Posterior vena cava (tissue), 2 donors: ENCODE data around the gene LTBP3. TPM values are rescaled to one million over a fixed set of nuclear protein-coding genes. Genes with fewer than 3 reads are reported as not detected.
A peak's percentile ranks its signal among the peaks of the same experiment; 100 is the strongest.
"Not testable (repeated sequence)": the region's sequence is repeated elsewhere in the genome, so short reads cannot be mapped to it uniquely, and the experiment has no call there.

Experiments
- DNase-seq: peaks from one replicate; pipeline ENCODE4 v3.0.0-alpha.2; 2020; ENCODE audit warnings: low spot score
- intact Hi-C, 2 donors: fragments of 100-400 bp; cut with DNase I; formaldehyde crosslinking; loops; one replicate each; pipeline versions ENCODE4 v1.14.1 to v1.14.2; 2022 to 2023
- total RNA-seq, 2 donors: library from RNA; stranded (reverse); fragmentation: NEBNext Ultra II Directional; extraction: Animal tissue kit (Norgen Biotek cat#: 25700); gene quantifications; one replicate each; pipeline ENCODE4 v1.2.1, GENCODE V29; 2021
- donor health status: DM: yes; HTN: yes; CAD: no.
- donor health status: DM: yes; HTN: yes; CAD: no.

LTBP3 gene
- total RNA-seq, 2 donors from 2014 or later, result 127 to 196 TPM

DNA sequence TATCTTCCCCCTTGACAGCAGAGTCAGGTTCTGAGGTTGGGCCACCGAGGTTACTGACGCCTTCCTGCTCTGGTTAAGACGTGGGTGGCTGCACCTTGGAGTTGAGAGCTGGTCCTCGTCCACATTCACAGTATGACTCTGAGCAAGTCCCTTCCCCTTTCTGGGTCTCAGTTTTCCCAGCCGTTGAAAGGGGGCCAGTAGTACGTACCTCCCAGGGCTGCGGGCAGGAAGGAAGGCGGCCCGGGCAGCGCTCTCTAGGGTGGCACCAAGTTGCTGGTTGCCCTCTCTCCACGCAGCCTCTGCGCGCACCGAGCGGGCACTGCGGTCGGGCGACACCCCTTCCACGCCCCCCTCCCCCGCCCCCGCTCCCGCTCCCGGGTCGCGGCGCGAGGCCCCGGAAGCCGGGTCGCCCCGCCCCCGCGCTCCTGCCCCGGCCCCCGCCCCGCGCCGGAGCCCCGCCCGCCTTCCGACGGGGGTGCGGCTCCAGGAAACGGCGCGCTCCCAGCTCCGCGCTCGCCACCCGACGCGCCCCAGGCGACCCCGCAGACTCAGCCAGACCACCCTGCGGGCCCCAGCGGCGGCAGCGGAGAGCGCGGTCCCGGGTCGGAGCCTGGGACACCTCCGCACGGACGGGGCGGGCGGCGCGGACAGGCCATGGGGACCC is 17.5 kb upstream of the LTBP3 start, which contains the start of gene EHBP1L1:
Gene EHBP1L1, plus strand, starts transcription at position 486 of the 664 bp plus-strand sequence. CDS start 250 bp downstream, outside the sequence.
- peak; percentile 89 for DNase-seq
- intact Hi-C loops, result loop anchor here in 1 of 2 donors (5.0 kb wide), 1 partner anchor 37 kb away; the partner anchor contains the start of gene MAP3K11

DNA sequence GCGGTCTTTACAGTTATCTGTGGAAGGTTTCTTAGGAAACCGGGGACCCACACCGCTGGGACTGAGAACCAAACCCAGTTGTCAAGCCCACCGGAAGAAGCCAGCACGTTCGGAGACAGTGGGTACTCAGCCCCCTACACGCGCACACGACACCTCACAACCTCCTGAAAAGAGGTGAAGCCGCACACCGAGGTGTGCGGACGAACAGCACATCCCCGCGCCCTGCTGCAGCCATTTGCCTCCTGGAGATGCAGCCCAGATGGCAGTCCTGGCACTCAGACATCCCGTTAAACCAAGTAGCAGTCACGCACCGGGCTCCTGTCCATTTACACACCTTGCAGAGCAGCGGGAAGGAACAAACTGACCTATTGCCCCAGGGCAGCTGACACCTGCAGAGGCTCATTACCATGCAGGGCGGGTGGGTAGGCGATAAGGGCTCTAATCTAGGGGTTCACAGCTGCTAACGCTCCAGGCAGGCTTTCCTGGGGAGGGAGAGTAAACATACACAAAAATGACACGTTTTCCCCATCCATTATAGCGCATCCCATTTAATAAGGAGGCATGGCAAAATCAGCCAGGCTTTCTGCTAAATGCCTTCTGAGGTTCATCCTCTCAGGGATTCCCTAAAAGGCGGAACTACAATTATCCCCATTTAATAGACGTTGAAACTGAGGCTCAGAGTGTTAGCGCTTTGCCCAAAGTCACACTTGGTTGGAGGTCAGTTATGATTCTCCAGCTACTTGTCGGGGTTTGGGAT is 16.8 kb upstream of the LTBP3 start:
- intact Hi-C loops, result loop anchor here in 1 of 2 donors (5.0 kb wide), 1 partner anchor 37 kb away; the partner anchor contains the start of gene MAP3K11
- peak; percentile 82 for DNase-seq

DNA sequence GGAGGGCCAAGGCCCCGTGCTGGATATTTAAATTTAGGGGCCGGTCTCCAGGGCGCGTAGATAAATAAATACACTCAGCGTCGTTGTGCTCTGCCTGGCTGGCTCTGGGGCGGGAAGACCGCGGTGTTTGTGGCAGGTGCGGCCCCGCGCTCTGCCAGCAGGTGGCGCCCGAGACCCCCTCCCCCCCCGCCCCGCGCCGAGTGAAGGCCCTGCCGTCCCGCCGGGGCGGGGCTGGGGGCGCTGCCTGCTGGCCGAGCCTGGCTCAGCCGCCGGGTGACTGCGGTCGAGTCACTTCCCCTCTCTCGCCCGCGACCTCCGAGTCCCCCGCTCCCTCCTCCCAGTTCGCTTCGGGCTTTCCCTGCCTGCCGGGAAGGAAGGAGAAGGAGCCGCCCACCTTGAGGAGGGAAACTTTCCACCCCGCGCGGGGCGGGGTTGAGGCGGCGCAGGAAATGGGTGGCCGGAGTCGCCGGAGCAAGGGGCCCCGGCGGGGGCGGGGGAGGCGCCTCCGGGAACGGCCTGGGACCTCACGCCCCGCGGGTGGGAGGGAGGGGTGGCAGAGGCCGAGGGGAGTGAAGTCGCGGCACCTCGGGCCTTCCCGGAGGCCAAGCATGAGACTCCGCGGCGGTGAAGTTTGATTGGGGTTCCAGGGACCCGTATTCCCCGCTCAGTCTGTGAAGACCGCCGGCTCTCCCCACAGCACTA is 16.1 kb upstream of the LTBP3 start:
- peak; percentile 98 for DNase-seq
- intact Hi-C loops, result no loop called here

DNA sequence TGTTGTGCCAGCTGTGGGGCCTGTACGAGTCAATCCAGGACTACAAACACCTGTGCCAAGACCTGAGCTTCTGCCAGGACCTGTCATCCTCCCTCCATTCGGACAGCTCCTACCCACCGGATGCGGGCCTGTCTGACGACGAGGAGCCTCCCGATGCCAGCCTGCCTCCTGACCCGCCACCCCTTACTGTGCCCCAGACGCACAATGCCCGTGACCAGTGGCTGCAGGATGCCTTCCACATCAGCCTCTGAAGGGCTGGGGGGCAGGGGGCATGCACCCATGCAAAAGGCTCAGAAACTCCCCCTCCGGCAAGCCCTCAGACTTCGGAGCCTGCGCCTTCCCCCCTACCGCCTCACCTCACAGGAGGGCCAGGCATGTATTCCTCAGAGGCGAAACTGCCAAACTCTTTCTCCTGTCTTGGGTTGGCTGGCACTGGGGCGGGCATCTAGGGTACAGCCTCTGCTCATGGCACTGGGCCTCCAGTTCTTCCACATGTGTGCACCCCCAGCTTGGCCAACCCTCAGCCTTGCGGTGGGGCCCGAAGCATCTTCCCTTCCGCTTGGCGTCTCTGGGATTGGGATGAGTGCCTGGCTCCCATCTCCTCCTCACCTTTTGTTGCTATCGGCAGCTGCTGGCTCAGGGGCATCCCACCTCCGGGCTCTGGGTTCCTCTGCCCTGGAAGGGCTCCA is 15.4 kb upstream of the LTBP3 start:
- intact Hi-C loops, result no loop called here
- no peak for DNase-seq

DNA sequence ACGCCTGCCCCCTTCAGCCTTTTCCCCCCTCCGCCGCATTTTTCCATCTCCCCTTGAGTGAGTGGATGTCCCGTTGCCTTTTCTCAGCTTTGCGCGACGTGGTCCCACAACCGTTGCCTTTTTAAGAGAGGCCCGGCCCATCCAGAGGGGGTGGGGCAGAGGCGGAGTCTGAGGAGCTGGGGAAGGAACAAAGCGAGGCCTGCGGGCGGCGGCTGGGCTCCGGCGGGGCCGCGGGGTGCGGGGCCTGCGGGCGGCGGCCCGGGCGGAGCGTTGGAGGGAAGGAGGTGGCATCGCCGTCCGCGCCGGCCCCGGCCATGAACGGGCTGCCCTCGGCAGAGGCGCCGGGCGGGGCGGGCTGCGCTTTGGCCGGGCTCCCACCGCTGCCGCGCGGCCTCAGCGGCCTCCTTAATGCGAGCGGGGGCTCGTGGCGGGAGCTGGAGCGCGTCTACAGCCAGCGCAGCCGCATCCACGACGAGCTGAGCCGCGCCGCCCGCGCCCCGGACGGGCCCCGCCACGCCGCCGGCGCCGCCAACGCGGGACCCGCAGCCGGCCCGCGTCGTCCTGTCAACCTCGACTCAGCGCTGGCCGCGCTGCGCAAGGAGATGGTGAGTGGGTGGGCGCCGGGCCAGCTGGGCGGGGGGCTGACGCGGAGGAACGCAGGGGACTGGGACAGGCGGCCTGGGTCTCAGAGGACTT is 14.3 kb upstream of the LTBP3 start, which contains the start of gene FAM89B:
Gene FAM89B, plus strand, starts transcription at position 183 of the 696 bp plus-strand sequence. Its CDS starts 132 bp downstream, at position 315.
- intact Hi-C loops, result no loop called here
- DNase-seq, result peak; percentile 97

DNA sequence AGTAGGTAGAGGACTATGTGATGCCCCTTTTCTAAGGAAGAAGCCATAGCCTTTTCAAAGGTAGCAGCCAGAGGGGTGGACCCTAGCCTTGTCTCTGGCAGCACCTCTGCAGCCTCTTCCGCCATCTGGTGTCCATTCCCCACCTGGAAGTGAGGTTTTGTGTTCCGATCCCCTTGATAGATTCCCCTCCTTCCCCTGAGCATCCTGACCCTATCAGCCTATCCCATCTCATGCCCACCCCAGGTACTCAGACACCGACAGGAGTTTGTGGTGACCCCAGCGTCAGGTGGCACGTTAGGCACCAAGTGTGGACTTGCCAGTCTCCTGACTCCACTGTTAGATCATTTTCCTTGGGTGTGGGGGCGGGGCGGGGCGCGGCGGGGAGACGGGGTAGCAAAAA is 13.8 kb upstream of the LTBP3 start:
- intact Hi-C loops, result no loop called here
- no peak for DNase-seq

DNA sequence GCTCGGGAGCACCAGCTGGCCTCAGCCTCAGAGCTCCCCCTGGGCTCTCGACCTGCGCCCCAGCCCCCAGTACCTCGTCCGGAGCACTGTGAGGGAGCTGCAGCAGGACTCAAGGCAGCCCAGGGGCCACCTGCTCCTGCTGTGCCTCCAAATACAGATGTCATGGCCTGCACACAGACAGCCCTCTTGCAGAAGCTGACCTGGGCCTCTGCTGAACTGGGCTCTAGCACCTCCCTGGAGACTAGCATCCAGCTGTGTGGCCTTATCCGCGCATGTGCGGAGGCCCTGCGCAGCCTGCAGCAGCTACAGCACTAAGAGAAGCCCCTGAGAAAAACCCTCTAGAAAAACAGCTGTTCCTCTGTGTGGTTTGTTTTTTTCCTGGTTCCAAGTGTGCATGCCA is 13.3 kb upstream of the LTBP3 start:
- intact Hi-C loops, result no loop called here

DNA sequence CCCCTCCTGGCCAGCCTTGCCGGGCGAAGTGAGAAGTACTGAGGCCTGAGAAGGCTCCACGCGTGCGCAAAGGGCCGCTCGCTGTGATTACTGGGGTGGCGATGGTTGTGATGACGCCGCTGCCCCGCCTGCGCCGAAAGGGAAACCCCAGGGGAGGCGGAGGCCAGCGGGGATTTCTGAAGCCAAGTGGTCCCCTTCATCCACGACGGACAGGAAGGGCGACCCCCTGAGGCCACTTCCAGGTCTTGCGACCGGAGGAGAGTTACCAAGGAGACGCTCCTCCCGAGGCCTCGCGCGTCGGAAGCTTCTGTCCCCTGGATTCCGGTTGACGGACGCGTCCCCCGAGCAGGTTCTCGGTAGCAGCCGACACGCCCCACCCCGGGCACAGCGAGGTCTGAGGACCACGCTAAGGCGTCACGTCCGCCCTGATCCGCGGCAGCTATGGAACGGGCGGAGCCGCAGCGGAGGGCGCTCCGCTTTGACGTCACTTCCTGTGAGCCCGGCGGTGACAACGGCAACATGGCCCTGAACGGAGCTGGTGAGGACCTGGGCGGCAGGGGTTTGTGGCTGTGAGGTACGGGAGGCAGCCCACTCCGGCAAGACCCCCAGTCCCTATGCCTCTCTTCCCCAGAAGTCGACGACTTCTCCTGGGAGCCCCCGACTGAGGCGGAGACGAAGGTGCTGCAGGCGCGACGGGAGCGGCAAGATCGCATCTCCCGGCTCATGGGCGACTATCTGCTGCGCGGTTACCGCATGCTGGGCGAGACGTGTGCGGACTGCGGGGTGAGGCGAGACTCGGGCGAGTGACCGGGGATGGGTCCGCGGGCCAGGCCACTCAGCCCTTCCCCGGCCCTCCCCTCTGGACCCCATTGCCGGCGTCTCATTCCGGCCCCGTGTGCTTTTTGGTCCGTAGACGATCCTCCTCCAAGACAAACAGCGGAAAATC is 12.1 kb upstream of the LTBP3 start, which contains the start of gene ZNRD2:
Gene ZNRD2, plus strand, starts transcription at position 505 of the 946 bp plus-strand sequence. Its CDS starts 15 bp downstream, at position 520.
- DNase-seq, result peak; percentile 100
- intact Hi-C loops, result no loop called here

More for the DNA sequence above, 13.3 kb upstream of the LTBP3 start:
- no peak for DNase-seq

DNA sequence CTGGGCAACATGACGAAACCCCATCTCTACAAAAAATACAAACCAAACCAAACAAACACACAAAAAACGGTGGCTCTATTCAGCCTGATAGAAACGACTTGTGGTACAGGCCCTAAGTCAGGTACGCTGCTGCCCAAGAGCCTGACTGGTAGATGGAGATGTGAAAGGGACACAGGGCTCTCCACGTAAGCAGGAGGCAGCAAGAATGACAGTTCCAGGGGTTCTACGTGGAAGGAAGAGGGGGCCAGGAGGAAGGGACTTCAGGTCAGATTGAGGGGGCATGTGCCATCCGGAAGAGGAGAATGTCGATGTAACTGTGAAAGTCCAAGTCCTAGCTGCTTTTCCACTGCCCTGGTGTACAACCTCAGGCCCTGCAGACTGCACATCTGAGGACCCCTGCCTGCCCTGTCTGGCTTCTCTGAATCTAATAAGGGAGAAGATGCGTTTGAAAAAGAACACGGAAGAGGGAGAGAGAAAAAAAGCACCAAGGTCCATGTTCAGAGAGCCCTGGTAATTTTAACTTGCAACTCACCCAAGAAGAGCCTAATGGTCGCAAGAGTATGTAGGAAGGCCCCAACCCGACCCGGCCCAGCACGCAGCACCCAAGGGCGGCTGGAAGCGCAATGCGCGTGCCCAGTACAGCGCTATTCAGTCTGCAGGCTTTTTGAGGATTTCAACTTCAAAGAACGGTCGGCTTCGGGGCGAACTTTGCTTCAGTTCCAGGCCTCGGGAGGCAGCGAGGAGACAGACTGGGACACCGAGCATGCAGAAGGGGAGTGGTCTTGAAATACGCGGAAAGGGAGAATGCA is 11.2 kb upstream of the LTBP3 start:
- DNase-seq, result no peak
- intact Hi-C loops, result no loop called here

DNA sequence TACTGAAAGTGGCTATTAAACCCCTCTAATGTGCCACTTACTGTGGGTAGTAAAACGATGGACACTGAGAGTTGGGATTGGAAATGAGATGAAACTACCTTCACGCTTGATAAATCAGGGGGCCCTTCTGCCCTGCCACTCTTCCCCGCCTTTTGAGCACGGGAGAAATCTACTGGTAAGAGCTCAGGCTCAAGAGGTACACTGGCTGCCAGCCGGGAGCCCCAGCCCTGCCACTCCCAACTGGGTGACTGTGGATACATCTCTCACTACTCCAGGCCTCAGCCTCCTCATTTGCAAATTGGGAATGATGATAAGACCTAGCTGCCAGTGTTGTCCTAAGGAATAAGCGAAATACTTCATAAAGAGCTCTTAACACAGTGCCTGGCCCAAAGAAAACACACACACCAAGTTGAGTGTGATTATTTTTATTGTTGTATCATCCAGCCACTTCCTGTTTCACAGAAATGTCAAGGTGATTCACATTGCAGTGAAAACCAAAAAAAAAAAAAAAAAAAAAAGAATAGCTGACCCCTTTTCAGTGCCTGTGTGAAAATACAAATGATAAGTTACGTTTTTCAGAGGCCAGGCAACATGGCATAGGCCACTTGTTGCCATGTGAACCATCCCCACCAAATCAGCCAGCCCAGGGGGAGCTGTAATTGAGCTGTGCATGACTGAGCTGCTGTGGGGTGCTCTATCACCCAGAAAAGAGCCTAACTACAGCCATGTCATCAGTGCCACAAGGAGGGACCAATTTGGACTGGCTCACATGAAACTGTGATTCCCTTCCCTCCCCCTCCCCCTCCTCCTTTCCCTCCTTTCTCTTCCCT is 7.7 kb upstream of the LTBP3 start:
- intact Hi-C loops, result no loop called here
- DNase-seq, result no peak

DNA sequence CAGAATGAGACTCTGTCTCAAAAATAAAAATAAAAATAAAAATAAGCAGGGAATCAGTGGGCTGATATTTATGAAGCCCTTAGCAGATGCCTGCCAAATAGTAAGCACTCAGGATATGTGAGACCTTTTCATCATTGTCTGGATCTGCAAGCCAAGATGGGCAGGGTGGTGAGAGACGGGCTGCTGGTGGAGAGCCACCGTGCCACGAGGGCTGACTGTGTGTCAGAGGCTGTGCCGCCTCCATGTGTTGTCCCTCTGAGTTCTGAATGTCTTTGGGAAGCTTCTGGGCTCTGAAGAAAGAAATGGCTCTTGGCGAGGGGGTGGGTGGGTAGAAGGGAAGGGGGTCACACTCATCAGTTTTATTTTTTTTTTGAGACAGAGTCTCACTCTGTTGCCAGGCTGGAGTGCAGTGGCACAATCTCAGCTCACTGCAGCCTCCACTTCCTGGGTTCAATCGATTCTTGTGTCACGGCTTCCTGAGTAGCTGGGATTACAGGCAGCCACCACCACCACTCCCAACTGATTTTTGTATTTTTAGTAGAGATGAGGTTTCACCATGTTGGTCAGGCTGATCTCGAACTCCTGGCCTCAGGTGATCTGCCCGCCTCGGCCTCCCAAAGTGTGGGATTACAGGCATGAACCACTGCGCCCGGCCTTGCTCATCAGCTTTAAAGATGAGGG is 6.9 kb upstream of the LTBP3 start:
- DNase-seq, intact Hi-C loops: not testable (repeated sequence)

DNA sequence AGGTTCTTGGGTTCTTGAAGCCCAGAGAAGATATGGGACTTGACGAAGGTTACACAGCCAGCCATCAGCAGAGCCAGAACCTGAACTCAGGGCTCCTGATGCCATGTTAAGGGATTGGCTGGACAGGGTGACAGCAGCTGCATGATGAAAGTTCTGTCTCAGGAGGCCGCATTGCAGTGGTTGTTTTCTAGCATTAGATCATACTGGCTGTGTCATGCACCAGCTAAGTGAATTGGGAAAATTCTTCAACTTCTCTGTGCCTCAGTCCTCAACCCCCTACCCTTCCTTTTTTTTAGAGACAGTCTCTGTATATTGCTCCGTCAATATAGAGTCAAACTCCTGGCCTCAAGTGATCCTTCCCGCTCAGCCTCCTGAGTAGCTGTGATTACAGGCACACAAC is 5.4 kb upstream of the LTBP3 start:
- DNase-seq, result no peak
- intact Hi-C loops, result no loop called here

DNA sequence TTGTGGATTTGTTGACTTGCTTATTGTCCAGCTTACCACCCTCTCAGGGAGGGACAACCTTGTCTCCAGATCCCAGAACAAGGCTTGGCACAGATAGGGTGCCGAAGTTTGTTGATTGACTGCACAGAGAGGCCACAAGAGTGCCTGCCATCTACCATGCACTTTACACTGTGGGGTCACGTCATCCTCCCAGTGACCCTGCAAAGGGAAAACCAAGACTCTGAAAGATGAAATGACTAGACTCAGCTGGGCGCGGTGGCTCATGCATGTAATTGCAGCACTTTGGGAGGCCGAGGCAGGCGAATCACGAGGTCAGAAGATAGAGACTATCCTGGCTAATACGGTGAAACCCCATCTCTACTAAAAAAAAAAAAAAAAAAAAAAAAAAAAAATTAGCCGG is 4.6 kb upstream of the LTBP3 start:
- no peak for DNase-seq
- intact Hi-C loops, result no loop called here

DNA sequence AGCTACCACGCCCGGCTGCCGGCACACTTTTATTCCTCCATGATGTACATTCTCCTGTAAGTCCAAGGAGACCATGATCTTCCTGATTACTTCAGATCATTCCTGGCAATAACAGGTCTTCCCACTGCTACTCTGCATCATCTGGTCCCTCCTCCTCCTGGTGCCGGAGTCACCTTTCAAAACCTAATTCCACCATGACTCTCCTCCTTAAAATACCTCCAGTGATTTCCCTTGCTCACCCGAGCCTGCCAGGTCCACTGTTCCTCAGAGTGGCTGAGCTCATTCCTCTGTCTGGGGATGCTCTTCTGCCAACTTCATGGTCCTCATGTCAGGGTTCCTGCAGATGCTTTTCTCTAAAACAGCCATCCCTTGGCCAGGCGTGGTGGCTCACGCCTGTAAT is 3.9 kb upstream of the LTBP3 start:
- no peak for DNase-seq
- intact Hi-C loops, result no loop called here
